MM.1S (cell line): ENCODE results near the gene AK4.

ENCODE experiments used
- DNase-seq: peaks from one replicate; pipeline ENCODE4 v3.0.0-alpha.2; 2015
- H2AFZ ChIP-seq: fragments of 300-600 bp; sonication (generic); 2 replicates; pipeline ENCODE4 v1.6.0; 2016; ENCODE audit warnings: antibody characterized with exemption, low read length
- H3F3A ChIP-seq: fragments of 300-600 bp; sonication (generic); 2 replicates; pipeline ENCODE4 v1.6.1; 2016; ENCODE audit warnings: mild to moderate bottlenecking, antibody characterized with exemption, low read length, moderate library complexity, mixed read lengths; ENCODE audit not compliant: insufficient read depth
- H3K27ac ChIP-seq: fragments of 300-600 bp; sonication (generic); 2 replicates; pipeline ENCODE4 v1.5.1; 2016; ENCODE audit warnings: mild to moderate bottlenecking, low read length
- H3K27me3 ChIP-seq: fragments of 300-600 bp; sonication (generic); replicated peaks from 2 replicates; pipeline ENCODE4 v1.6.0; 2016; ENCODE audit warnings: low read length; ENCODE audit not compliant: insufficient read depth
- H3K36me3 ChIP-seq: fragments of 300-600 bp; sonication (generic); replicated peaks from 2 replicates; pipeline ENCODE4 v1.6.1; 2016; ENCODE audit warnings: mild to moderate bottlenecking, low read length, mixed read lengths; ENCODE audit not compliant: insufficient read depth
- H3K4me1 ChIP-seq: fragments of 300-600 bp; sonication (generic); 2 replicates; pipeline ENCODE4 v1.6.1; 2016; ENCODE audit warnings: low read length, mixed read lengths
- H3K4me2 ChIP-seq: fragments of 300-600 bp; sonication (generic); 2 replicates; pipeline ENCODE4 v1.6.0; 2016; ENCODE audit warnings: low read depth, low read length
- H3K4me3 ChIP-seq: fragments of 300-600 bp; sonication (generic); 2 replicates; pipeline ENCODE4 v1.5.1; 2016; ENCODE audit warnings: low read length, mixed read lengths
- H3K79me2 ChIP-seq: fragments of 300-600 bp; sonication (generic); 2 replicates; pipeline ENCODE4 v1.6.1; 2016; ENCODE audit warnings: mixed run types, low read length, mixed read lengths
- H3K9ac ChIP-seq: fragments of 300-600 bp; sonication (generic); 2 replicates; pipeline ENCODE4 v1.6.1; 2016; ENCODE audit warnings: low read length, mixed read lengths
- H3K9me2 ChIP-seq: fragments of 300-600 bp; sonication (generic); replicated peaks from 2 replicates; pipeline ENCODE4 v1.6.1; 2016; ENCODE audit warnings: mild to moderate bottlenecking, low read length, mixed read lengths; ENCODE audit not compliant: insufficient read depth
- H3K9me3 ChIP-seq: fragments of 300-600 bp; sonication (generic); replicated peaks from 2 replicates; pipeline ENCODE4 v1.6.1; 2016; ENCODE audit warnings: mild to moderate bottlenecking, low read length, mixed read lengths; ENCODE audit not compliant: insufficient read depth
- H4K20me1 ChIP-seq: fragments of 300-600 bp; sonication (generic); 2 replicates; pipeline ENCODE4 v1.6.1; 2016; ENCODE audit warnings: mild to moderate bottlenecking, low read length, moderate library complexity, mixed read lengths; ENCODE audit not compliant: insufficient read depth
- EZH2 ChIP-seq: fragments of 300-600 bp; sonication (generic); optimal IDR thresholded peaks from 2 replicates; pipeline ENCODE3; 2017; ENCODE audit warnings: low read depth, mild to moderate bottlenecking, antibody characterized with exemption, low read length, mixed read lengths
- EZH2phosphoT487 ChIP-seq: fragments of 300-600 bp; sonication (generic); IDR thresholded peaks from 2 replicates; pipeline ENCODE4 v1.6.1; 2018; ENCODE audit warnings: antibody characterized with exemption, low read length
- TF ChIP-seq, protein P1 (sequence below): fragments of 300-600 bp; sonication (generic); IDR thresholded peaks from 2 replicates; pipeline ENCODE4 v1.5.1; 2016; ENCODE audit warnings: antibody characterized with exemption, low read length, mixed read lengths

The AK4 gene

DNA sequence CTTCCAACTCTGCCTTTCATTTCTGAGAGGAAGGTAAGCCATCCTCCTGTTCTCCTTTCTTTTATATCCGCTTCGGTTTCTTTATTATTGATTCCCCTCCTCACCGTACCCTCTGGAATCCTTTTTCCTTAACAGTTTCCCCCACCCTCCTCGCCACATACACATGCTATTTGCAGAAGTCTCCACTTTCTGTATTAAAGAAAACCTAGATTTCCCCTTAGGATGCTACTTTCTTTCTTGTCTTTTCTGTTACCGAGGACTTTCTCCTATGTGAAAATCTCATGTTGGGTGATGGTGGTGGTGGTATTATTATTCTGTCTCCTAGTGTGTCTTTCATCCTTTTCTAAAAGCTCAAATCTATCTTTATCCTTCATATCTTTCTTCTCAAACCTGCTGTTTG, 62.3 kb downstream of the AK4 start:
- H2AFZ ChIP-seq = no peak overlapping the region
- H3K79me2 ChIP-seq = no peaks in the 10 kb centered on the region
- H3K9ac ChIP-seq = no peak overlapping the region
- H3K4me2 ChIP-seq = no peak overlapping the region
- no peaks in the 10 kb centered on the region for H3F3A ChIP-seq
- no peaks in the 10 kb centered on the region for H3K9me3 ChIP-seq
- no peak for DNase-seq
- H4K20me1 ChIP-seq = no peaks in the 10 kb centered on the region
- no peaks in the 10 kb centered on the region for H3K36me3 ChIP-seq
- no peaks in the 10 kb centered on the region for H3K27me3 ChIP-seq
- TF ChIP-seq EZH2 = no peak
- TF ChIP-seq, protein P1, sequence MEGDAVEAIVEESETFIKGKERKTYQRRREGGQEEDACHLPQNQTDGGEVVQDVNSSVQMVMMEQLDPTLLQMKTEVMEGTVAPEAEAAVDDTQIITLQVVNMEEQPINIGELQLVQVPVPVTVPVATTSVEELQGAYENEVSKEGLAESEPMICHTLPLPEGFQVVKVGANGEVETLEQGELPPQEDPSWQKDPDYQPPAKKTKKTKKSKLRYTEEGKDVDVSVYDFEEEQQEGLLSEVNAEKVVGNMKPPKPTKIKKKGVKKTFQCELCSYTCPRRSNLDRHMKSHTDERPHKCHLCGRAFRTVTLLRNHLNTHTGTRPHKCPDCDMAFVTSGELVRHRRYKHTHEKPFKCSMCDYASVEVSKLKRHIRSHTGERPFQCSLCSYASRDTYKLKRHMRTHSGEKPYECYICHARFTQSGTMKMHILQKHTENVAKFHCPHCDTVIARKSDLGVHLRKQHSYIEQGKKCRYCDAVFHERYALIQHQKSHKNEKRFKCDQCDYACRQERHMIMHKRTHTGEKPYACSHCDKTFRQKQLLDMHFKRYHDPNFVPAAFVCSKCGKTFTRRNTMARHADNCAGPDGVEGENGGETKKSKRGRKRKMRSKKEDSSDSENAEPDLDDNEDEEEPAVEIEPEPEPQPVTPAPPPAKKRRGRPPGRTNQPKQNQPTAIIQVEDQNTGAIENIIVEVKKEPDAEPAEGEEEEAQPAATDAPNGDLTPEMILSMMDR = no peak
- no peak for TF ChIP-seq EZH2phosphoT487
- H3K27ac ChIP-seq = no peak overlapping the region
- H3K4me1 ChIP-seq = peaks cover 4% of the 10 kb centered on the region; the same call in 1 of the 2 replicates
- no peak overlapping the region for H3K4me3 ChIP-seq
- H3K9me2 ChIP-seq = no peaks in the 10 kb centered on the region

DNA sequence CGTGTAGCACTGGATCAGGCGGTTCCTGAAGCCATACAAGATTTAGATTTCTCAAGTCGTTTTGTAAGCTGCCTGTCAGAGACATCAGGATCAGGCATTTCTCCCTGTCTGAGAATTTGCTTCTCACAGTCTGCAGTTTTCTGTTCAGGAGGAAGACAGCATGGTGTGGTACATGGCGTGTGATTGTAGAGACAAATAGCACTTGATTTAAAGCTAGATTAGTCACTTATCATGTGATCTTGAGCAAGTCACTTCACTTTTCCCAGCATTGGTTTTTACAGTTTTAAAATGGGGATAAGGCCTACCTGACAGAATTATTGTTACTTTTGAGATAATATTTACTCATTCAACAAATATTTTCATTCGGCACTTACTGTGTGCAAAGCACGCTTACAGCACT, 63.3 kb downstream of the AK4 start:
- Histone ChIP-seq H3K4me3 (no peak overlapping the region), H3K36me3 (no peaks in the 10 kb centered on the region), H3K27me3 (no peaks in the 10 kb centered on the region), H2AFZ (no peak overlapping the region), H3K79me2 (no peaks in the 10 kb centered on the region), H3K4me1 (peaks cover 4% of the 10 kb centered on the region; the same call in 1 of the 2 replicates), H4K20me1 (no peaks in the 10 kb centered on the region), H3K27ac (no peak overlapping the region), H3K4me2 (no peak overlapping the region), H3K9ac (no peak overlapping the region), H3K9me3 (no peaks in the 10 kb centered on the region), H3K9me2 (no peaks in the 10 kb centered on the region), H3F3A (no peaks in the 10 kb centered on the region)
- DNase-seq = no peak
- TF ChIP-seq EZH2phosphoT487 = no peak
- TF ChIP-seq EZH2 = no peak
- TF ChIP-seq, protein P1 = no peak

- Histone ChIP-seq H3K27ac (no peak overlapping the region), H3K79me2 (no peaks in the 10 kb centered on the region), H3K9me3 (no peaks in the 10 kb centered on the region), H4K20me1 (no peaks in the 10 kb centered on the region), H2AFZ (no peak overlapping the region), H3K9ac (no peak overlapping the region), H3K4me3 (no peak overlapping the region), H3K36me3 (no peaks in the 10 kb centered on the region), H3K4me2 (no peak overlapping the region), H3K4me1 (no peaks in the 10 kb centered on the region), H3K9me2 (no peaks in the 10 kb centered on the region), H3K27me3 (no peaks in the 10 kb centered on the region), H3F3A (no peaks in the 10 kb centered on the region)
- no peak for DNase-seq
- TF ChIP-seq EZH2 = no peak
- no peak for TF ChIP-seq EZH2phosphoT487
- TF ChIP-seq, protein P1 = no peak
Measured at GRCh38 chr1:65213271-65214023, 65.4 kb downstream of the AK4 start.
